ENCODE data around the gene CPNE1. TPM values are rescaled to one million over a fixed set of nuclear protein-coding genes. Genes with fewer than 3 reads are reported as not detected.

Gene CPNE1
- total and polyA plus RNA-seq, 12 donors, result 25.8 to 114 (median 53.7) TPM

- ATAC-seq, result no peak
- Histone ChIP-seq H3K9me3 (no peaks in the 10 kb centered on the region), H3K36me3 (no peaks in the 10 kb centered on the region), H3K4me3 (no peak overlapping the region), H3K27ac (no peak overlapping the region), H3K27me3 (no peaks in the 10 kb centered on the region), H3K4me1 (no peaks in the 10 kb centered on the region)
- DNase-seq, result no peak
- TF ChIP-seq, protein P1, sequence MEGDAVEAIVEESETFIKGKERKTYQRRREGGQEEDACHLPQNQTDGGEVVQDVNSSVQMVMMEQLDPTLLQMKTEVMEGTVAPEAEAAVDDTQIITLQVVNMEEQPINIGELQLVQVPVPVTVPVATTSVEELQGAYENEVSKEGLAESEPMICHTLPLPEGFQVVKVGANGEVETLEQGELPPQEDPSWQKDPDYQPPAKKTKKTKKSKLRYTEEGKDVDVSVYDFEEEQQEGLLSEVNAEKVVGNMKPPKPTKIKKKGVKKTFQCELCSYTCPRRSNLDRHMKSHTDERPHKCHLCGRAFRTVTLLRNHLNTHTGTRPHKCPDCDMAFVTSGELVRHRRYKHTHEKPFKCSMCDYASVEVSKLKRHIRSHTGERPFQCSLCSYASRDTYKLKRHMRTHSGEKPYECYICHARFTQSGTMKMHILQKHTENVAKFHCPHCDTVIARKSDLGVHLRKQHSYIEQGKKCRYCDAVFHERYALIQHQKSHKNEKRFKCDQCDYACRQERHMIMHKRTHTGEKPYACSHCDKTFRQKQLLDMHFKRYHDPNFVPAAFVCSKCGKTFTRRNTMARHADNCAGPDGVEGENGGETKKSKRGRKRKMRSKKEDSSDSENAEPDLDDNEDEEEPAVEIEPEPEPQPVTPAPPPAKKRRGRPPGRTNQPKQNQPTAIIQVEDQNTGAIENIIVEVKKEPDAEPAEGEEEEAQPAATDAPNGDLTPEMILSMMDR (IDR thresholded peaks at IDR 0.05), result no peak
- intact Hi-C loops (cut with DNase I), result no loop called here
- WGBS, 2 donors, result 92 to 94% methylated on average over 14 of the region's 14 CpGs
Measured at GRCh38 chr20:35588397-35588796, 76.3 kb downstream of the CPNE1 start.

GRCh38 chr20:35587436-35587835 is 77.3 kb downstream of the CPNE1 start:
- 85 to 87% methylated on average over 2 of the region's 2 CpGs for WGBS, 2 donors
- H3K4me1 ChIP-seq, result no peaks in the 10 kb centered on the region
- ATAC-seq (no peak), DNase-seq (no peak)
- no peaks in the 10 kb centered on the region for H3K9me3 ChIP-seq
- H3K27ac ChIP-seq, result no peak overlapping the region
- H3K4me3 ChIP-seq, result no peak overlapping the region
- TF ChIP-seq, protein P1 (IDR thresholded peaks at IDR 0.05), result no peak
- no peaks in the 10 kb centered on the region for H3K27me3 ChIP-seq
- no peaks in the 10 kb centered on the region for H3K36me3 ChIP-seq
- intact Hi-C loops (cut with DNase I), result no loop called here

- DNase-seq, result no peak
- Histone ChIP-seq H3K9me3 (peaks cover 0 to 4% (median 0%) of the 10 kb centered on the region in 11 donors), H3K27ac (no peak overlapping the region), H3K36me3 (no peaks in the 10 kb centered on the region), H3K27me3 (no peaks in the 10 kb centered on the region), H3K4me3 (no peak overlapping the region), H3K4me1 (no peaks in the 10 kb centered on the region)
- ATAC-seq, result no peak
- intact Hi-C loops (cut with DNase I), result no loop called here
- TF ChIP-seq, protein P1 (IDR thresholded peaks at IDR 0.05), result no peak
- WGBS, 2 donors, result 99% methylated on average over 6 of the region's 6 CpGs
Measured at GRCh38 chr20:35586751-35587425, 77.8 kb downstream of the CPNE1 start.

GRCh38 chr20:35583636-35584560 is 80.8 kb downstream of the CPNE1 start:
- peaks cover 0 to 16% (median 6%) of the 10 kb centered on the region in 11 donors for H3K9me3 ChIP-seq
- intact Hi-C loops (cut with DNase I), result no loop called here
- DNase-seq (no peak), ATAC-seq (no peak)
- H3K36me3 ChIP-seq, result no peaks in the 10 kb centered on the region
- 90 to 92% methylated on average over 18 of the region's 18 CpGs for WGBS, 2 donors
- no peaks in the 10 kb centered on the region for H3K4me1 ChIP-seq
- no peaks in the 10 kb centered on the region for H3K27me3 ChIP-seq
- H3K4me3 ChIP-seq, result no peak overlapping the region
- TF ChIP-seq, protein P1 (IDR thresholded peaks at IDR 0.05), result no peak
- H3K27ac ChIP-seq, result no peak overlapping the region
